ENCODE results near the gene VCX3A. TPM values are rescaled to one million over a fixed set of nuclear protein-coding genes. Genes with fewer than 3 reads are reported as not detected.
"Not testable (repeated sequence)": the region's sequence is repeated elsewhere in the genome, so short reads cannot be mapped to it uniquely, and the experiment has no call there.

The VCX3A gene
- not detected for total RNA-seq
- long read RNA-seq: 0 reads

DNA sequence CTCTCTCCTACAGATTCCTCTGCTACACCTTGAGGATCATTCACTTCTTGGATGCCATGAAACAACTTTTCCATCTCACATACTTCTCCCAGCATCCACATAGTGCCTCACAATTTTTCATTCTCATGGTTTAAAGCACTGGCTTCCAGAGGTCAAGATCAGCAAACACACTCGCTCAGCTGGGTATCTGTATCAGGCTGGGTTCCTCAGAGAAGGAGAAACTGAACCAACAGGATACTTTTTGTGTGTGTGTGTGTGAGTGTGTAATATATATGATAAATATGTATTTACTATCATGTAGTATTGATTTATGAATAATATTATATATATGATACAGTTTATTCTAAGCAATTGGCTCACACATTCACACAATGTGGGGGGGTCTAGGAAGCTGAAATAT lies at the start of gene VCX3A:
TSS of gene VCX3A (minus strand) at position 101 of the 400 bp plus-strand sequence. CDS start 621 bp downstream, outside the sequence.
- intact Hi-C loops (cut with micrococcal nuclease); DNase-seq; ATAC-seq: not testable (repeated sequence)

DNA sequence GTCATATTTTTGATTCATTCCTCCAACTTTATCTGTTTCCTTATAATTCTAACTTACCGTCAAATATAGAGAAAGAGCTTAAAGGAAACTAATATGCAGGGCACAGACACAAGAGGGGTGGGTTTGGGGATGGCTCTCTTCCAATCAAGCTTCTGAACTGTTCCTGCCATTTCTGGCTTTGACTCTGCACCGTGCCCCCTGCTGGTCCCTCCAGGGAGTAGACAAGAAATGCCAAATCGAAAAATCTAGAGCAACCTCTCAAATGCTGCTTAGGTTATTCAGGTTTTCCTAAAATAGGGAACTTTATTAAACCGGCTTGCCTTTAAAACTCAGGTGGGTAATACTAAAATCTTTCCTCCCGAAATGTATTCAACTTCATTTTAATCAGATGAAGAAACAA lies 39.8 kb upstream of the VCX3A start:
- no peak for ATAC-seq
- no peak for DNase-seq
- intact Hi-C loops (cut with micrococcal nuclease): no loop called here

DNA sequence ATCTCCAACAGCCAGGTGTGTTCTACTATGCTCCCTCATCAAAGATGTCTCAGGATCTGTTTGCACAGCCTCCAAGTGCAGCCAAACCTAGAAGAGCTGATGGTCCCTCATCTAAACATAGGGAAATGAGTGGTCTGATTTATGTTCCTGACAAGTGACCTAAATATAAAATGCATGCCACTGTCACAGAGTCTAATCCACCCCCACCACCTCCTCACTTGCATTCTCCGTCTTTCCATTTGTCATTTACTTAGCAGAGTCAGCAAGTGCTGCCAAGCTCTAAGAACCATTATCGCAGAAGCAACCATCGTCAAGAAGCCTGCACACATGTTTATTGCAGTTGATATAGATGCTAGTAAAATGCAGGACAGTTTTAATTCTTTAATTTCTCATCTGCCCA lies 33.1 kb upstream of the VCX3A start:
- intact Hi-C loops (cut with micrococcal nuclease): no loop called here
- DNase-seq: no peak
- no peak for ATAC-seq

DNA sequence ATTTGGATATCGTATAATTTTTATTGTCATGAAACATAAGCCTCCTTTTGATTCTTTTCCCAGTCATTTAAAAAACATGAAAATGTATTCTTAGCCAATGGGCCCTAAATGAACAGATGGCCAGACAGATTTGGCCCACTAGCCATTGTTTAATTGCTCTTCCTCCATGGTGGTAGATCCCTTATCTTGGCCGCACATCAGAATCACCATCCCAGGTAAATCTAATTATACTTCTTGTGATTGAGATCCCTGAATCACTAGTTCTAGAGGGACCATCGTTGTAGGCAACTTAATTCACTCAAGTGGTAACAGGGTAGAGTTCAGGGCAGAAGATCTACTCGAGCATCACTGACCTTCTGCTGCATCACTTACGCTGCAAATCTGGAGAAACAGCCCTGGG lies 24.1 kb upstream of the VCX3A start:
- ATAC-seq (no peak), DNase-seq (no peak)
- intact Hi-C loops (cut with micrococcal nuclease): no loop called here

DNA sequence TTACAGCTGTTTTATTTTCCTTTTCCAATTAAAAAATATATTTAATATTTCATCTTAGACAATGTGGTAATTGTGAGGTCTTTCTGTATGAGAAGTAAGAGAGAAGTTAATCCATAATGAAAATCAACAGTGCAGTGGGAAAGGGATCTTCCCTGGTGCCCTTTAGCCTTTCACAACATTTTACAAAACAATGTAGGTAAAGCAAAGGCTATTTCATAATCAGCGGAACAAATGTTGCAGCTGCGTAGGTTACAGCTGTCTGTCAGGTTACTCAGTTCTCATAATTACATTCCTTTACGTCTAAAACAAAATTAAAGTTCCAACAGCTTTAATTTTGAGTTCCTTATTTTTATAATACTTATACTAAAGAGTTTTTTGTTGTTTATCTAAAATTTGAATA lies 22.8 kb upstream of the VCX3A start:
- ATAC-seq: no peak
- no peak for DNase-seq
- intact Hi-C loops (cut with micrococcal nuclease): no loop called here

DNA sequence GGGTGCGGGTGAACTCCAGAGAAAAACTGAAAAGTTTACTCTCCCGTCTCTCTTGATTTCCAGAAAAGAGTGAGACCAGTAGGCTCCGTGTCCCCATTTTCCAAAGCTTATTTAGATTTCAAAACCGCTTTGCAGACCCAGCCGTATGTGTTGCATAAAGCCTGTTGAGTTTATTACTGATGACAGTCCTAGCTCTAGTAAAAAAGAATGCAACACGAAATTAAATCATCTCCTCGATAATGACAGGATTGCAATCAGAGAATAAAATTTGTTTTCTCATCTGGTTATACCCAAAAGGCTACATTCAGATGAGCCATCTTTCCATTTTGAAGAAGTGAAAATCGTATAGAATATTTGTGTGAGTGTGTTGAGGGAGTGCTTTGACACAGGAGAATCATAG lies 16.1 kb upstream of the VCX3A start:
- ATAC-seq: no peak
- intact Hi-C loops (cut with micrococcal nuclease): no loop called here
- DNase-seq: no peak

DNA sequence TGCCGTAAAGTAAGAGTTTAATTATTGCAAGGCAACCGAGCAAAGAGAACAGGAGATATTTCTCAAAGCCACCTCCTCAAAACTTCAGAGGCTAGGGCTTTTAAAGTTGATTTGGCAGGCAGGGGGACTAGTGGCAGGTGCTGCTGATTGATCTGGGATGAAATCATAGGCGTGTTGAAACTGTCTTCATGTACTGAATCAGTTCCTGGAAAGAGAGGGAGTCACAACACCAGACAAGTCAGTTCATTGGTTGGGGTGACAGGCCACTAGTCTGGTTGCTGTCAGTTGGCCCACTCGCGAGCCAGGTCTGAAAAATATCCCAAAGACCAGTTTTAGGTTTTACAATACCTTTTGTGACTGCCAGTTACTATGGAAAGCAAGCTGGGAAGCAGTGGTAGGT lies 10.8 kb upstream of the VCX3A start:
- no peak for DNase-seq
- no peak for ATAC-seq
- intact Hi-C loops (cut with micrococcal nuclease): no loop called here

DNA sequence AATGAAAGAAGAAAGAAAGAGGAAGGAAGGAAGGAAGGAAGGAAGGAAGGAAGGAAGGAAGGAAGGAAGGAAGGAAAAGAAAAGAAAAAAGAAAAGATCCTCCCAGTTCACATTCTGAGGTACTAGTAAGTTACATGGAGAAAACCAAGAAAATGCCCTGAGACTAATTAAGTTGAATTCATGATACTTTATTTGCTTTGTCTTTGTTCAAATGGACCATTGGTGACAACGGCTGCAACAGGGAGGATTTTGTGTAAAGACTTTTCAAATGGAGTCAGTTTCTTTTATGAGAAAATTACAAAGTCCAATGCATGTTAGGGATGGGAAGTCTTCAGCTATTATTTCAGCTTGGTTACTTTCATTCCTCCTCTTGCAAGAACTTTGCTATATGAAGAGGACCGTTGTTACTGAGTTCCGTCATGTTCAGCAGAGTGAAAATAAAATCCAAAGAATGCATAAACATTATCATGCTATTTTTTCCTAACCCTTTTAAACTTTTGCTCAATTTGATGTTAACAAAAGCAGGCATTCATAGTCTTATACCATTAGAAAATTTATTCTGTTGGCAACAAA lies 8.3 kb downstream of the VCX3A start:
- DNase-seq: no peak
- intact Hi-C loops (cut with micrococcal nuclease): no loop called here
- no peak for ATAC-seq

DNA sequence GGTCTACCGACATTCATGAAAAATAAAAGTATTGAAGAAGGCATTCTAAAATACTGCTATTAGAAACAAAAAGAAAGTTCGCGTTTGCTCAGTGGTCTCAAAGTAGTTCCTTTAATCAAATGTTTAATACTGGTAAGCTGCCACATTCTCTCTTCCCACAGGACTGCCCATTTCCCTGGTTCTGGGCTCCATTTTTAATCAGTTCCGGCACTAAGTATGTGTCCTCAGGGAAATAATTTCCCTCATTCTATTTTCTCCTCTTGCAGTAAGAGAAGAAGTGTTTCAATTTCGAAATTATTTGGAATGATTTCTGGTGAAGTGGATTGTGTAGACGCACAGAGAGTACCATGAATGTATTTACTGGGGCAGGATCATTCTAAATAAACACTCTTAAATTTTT lies 17.5 kb downstream of the VCX3A start:
- DNase-seq (no peak), ATAC-seq (no peak)
- intact Hi-C loops (cut with micrococcal nuclease): no loop called here

DNA sequence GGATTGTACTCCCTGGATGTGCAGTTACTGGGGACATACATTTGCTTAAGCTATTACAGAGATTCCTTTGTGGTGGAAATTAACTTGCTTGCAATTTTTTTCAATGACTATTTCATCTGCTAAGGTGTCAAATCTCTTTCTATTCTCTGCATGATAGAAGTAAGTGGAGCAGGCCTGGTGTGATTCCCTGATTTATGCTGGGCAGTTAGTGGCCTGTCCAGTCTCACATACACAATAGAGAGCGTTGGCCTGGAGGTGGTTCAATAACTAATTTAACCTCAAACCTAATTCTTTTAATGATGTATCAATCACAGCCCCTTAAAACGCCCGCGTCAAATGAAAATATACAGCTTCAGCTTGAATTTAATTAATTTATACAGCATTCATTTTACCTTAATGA lies 28.5 kb downstream of the VCX3A start:
- intact Hi-C loops (cut with micrococcal nuclease): no loop called here
- DNase-seq (no peak), ATAC-seq (no peak)

DNA sequence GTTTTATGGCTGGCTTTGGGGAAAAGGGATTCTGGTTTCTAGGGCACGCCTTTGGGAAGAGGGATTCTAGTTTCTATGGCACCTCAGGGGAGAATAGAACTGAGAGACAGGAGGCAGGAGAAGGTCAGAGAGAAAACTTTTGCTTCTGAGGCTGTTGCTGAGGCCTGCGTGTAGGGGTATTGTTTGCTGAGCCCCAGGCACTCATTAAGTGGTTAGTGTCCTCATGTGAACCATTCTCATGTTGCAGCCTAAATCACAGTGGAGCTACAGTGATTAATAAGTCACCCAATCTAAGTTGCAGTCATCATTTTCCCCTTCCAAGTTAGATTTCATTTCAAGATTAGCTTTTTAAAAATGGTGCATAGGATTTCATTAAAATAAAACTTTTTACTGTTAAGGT lies 29.0 kb downstream of the VCX3A start:
- ATAC-seq: no peak
- no peak for DNase-seq
- intact Hi-C loops (cut with micrococcal nuclease): no loop called here

DNA sequence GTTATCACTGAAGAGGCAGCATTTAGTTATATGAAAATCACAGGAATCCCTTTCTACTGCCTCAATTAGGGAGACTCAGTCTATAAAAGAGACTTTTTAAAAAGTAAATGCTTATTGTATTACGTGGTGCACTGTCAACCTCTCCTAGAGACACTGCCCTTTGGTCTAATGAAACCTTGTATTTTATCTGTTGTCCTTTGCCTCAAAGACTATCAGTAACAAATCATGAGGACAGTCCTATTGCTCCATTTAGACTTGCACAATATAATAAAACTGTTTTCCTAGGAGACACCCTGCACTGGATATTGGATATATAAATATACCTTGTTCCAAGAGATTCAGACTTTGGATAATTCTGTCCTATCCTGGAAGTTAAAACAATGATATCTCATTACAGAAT lies 34.2 kb downstream of the VCX3A start:
- DNase-seq: no peak
- intact Hi-C loops (cut with micrococcal nuclease): no loop called here
- ATAC-seq: no peak

DNA sequence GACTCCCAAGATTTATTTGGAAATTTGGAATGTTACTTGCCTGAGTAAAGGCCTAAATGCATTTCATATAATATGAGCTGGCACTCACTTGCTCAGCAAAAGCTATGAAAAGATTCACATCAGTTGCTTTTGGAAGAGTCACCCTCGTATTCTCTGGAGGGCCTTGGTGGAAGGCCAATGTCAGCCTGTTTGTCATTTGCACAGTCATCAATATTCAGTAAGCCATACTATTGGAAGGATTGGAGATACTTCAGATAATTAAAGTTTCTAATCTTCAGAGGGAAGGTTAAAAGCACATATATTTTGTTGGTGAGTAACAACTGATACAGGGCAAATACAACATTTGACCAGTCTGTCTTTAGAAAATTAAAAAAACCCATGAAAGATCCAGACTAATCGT lies 36.6 kb downstream of the VCX3A start:
- intact Hi-C loops (cut with micrococcal nuclease): no loop called here

More for the DNA sequence above, 36.6 kb downstream of the VCX3A start:
- ATAC-seq (no peak), DNase-seq (no peak)

Data from left ventricle myocardium superior (tissue), 1 donor.